Measurements from ENCODE around the gene PLCH1. TPM values are rescaled to one million over a fixed set of nuclear protein-coding genes. Genes with fewer than 3 reads are reported as not detected.

The PLCH1 gene
- total RNA-seq, 1 experiment from 2014 or later = 3.1 TPM

DNA sequence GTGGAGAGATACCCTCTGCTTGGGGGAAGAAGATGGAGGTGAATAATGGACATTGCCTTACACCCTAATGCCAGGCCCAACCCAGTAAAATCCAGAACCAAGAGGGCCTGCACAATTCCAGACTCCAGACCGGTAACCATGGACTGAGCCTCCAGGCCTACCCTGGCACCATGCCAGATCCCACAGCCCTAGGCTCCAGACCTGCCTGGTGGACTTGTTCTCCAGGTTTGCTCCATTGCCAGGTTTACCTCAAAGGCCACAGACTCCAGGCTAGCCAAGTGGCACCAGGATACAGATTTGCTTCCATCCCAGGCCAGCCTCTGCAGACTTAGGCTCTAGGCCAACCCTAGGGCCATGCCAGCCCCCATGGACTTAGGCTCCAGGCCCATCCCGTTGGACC, 14.0 kb downstream of the PLCH1 start:
- DNase-seq (ENCODE audit: low spot score) = no peak
- Histone ChIP-seq H3K9me3 (ENCODE audit: low read depth, low read length, poor library complexity, severe bottlenecking) (no peaks in the 10 kb centered on the region), H3K4me3 (ENCODE audit: low read depth, low read length, poor library complexity, severe bottlenecking) (no peak overlapping the region), H3K4me1 (ENCODE audit: insufficient read depth, low read length, poor library complexity, severe bottlenecking) (no peaks in the 10 kb centered on the region), H3K36me3 (ENCODE audit: insufficient read depth, low read length, poor library complexity, severe bottlenecking) (no peaks in the 10 kb centered on the region), H3K27ac (ENCODE audit: low read depth, low read length, poor library complexity, severe bottlenecking) (no peak overlapping the region), H3K27me3 (replicated peaks; ENCODE audit: insufficient read depth, low read depth, low read length, poor library complexity) (no peaks in the 10 kb centered on the region)
- BruUV-seq (replicated peaks) = no TSS peak
- CTCF ChIA-PET = no interaction called here
- intact Hi-C loops (cut with micrococcal nuclease; ENCODE audit: unreplicated experiment) = no loop called here
- TF ChIP-seq EZH2 (IDR thresholded peaks at IDR 0.05; ENCODE audit: borderline replicate concordance, low read depth, low read length, poor library complexity, severe bottlenecking) = no peak
- TF ChIP-seq, protein P1, sequence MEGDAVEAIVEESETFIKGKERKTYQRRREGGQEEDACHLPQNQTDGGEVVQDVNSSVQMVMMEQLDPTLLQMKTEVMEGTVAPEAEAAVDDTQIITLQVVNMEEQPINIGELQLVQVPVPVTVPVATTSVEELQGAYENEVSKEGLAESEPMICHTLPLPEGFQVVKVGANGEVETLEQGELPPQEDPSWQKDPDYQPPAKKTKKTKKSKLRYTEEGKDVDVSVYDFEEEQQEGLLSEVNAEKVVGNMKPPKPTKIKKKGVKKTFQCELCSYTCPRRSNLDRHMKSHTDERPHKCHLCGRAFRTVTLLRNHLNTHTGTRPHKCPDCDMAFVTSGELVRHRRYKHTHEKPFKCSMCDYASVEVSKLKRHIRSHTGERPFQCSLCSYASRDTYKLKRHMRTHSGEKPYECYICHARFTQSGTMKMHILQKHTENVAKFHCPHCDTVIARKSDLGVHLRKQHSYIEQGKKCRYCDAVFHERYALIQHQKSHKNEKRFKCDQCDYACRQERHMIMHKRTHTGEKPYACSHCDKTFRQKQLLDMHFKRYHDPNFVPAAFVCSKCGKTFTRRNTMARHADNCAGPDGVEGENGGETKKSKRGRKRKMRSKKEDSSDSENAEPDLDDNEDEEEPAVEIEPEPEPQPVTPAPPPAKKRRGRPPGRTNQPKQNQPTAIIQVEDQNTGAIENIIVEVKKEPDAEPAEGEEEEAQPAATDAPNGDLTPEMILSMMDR (conservative IDR thresholded peaks at IDR 0.05; ENCODE audit: low read depth, low read length) = no peak
- POLR2A ChIA-PET (ENCODE audit: low non-redundant PET) = no interaction called here

DNA sequence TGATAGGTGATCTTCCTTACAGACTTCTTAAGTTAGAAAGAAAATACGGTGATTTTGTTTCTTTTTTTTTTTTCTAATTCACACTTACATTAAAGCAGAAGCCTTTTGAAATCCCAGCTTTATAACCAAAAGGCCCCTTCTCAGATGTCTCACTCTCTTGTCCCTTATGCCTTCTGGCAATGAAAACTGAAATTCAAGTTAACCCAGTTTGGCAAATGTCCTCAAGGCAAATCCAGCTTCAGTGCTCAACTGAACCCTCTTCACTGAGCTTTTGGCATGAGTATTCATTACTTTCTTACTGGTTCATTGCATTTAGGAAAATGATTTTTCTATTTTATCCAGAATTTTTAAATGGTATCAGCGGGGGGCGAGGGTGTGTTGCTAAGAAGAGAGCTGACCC, 17.0 kb downstream of the PLCH1 start:
- CTCF ChIA-PET = no interaction called here
- no peak for TF ChIP-seq EZH2 (IDR thresholded peaks at IDR 0.05; ENCODE audit: borderline replicate concordance, low read depth, low read length, poor library complexity, severe bottlenecking)
- TF ChIP-seq, protein P1 (conservative IDR thresholded peaks at IDR 0.05; ENCODE audit: low read depth, low read length) = no peak
- POLR2A ChIA-PET (ENCODE audit: low non-redundant PET) = no interaction called here
- Histone ChIP-seq H3K27ac (ENCODE audit: low read depth, low read length, poor library complexity, severe bottlenecking) (no peak overlapping the region), H3K9me3 (ENCODE audit: low read depth, low read length, poor library complexity, severe bottlenecking) (no peaks in the 10 kb centered on the region), H3K4me3 (ENCODE audit: low read depth, low read length, poor library complexity, severe bottlenecking) (no peak overlapping the region), H3K4me1 (ENCODE audit: insufficient read depth, low read length, poor library complexity, severe bottlenecking) (no peaks in the 10 kb centered on the region), H3K27me3 (replicated peaks; ENCODE audit: insufficient read depth, low read depth, low read length, poor library complexity) (no peaks in the 10 kb centered on the region), H3K36me3 (ENCODE audit: insufficient read depth, low read length, poor library complexity, severe bottlenecking) (no peaks in the 10 kb centered on the region)
- intact Hi-C loops (cut with micrococcal nuclease; ENCODE audit: unreplicated experiment) = no loop called here
- no peak for DNase-seq (ENCODE audit: low spot score)
- BruUV-seq (replicated peaks) = no TSS peak

DNA sequence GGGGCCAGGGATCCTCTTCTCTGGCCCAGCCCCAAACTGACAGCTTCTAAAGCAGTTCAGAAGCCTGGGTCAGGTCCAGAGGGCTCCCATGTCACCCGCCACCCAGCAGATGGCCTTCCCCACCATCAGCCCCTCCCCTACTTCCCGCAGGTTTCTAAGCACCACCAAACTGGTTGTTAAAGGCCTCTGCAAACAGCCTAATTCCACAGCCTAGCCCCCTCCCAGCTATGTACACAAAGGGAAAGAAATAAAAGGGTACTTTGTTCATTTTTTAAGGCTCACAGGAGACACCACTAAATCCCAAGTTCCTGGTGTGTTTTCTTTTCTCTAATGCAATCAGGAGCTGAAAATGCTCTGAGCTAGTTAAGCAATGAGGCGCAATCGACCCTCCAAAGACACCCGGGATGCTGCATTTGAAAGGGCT, 30.6 kb downstream of the PLCH1 start:
- TF ChIP-seq, protein P1 (conservative IDR thresholded peaks at IDR 0.05; ENCODE audit: low read depth, low read length) = no peak
- TF ChIP-seq EZH2 (IDR thresholded peaks at IDR 0.05; ENCODE audit: borderline replicate concordance, low read depth, low read length, poor library complexity, severe bottlenecking) = no peak
- DNase-seq (ENCODE audit: low spot score) = no peak
- intact Hi-C loops (cut with micrococcal nuclease; ENCODE audit: unreplicated experiment) = no loop called here
- CTCF ChIA-PET = no interaction called here
- H3K27ac ChIP-seq (ENCODE audit: low read depth, low read length, poor library complexity, severe bottlenecking) = no peak overlapping the region
- H3K4me1 ChIP-seq (ENCODE audit: insufficient read depth, low read length, poor library complexity, severe bottlenecking) = no peaks in the 10 kb centered on the region
- no peak overlapping the region for H3K4me3 ChIP-seq (ENCODE audit: low read depth, low read length, poor library complexity, severe bottlenecking)
- no peaks in the 10 kb centered on the region for H3K36me3 ChIP-seq (ENCODE audit: insufficient read depth, low read length, poor library complexity, severe bottlenecking)
- H3K9me3 ChIP-seq (ENCODE audit: low read depth, low read length, poor library complexity, severe bottlenecking) = no peaks in the 10 kb centered on the region
- POLR2A ChIA-PET (ENCODE audit: low non-redundant PET) = no interaction called here
- no peaks in the 10 kb centered on the region for H3K27me3 ChIP-seq (replicated peaks; ENCODE audit: insufficient read depth, low read depth, low read length, poor library complexity)
- no TSS peak for BruUV-seq (replicated peaks)

All from A673 (cell line).